ENCODE results near the gene CCNG1. TPM values are rescaled to one million over a fixed set of nuclear protein-coding genes. Genes with fewer than 3 reads are reported as not detected.

CCNG1 gene
- total RNA-seq, 2 donors from 2014 or later, result 85.6 to 101 TPM

DNA sequence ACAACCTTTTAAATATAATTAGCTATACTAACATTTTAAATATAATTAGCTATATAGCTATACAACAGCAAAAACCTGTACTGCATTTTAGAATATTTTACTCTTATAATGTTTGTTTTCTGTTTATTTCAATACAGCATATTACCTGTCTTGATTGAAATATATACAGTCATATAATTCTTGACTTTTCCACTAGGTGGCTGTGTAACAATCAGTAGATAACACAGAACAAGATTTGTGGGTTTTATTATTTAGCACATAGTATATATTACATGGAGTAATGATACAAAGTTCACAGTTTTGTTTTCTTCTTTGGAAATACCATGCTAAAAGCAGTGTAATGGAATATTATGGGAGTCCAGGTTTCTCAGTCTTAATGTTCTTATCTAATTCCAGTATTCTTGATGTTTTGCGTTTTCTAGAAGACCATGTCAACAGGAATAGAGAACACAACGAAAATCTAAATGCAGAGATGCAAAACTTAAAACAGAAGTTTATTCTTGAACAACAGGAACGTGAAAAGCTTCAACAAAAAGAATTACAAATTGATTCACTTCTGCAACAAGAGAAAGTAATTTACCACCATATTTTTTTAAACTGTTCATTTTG, 36.3 kb downstream of the CCNG1 start:
- no peak for DNase-seq (ENCODE audit: low spot score)
- intact Hi-C loops (cut with DNase I), result no loop called here

DNA sequence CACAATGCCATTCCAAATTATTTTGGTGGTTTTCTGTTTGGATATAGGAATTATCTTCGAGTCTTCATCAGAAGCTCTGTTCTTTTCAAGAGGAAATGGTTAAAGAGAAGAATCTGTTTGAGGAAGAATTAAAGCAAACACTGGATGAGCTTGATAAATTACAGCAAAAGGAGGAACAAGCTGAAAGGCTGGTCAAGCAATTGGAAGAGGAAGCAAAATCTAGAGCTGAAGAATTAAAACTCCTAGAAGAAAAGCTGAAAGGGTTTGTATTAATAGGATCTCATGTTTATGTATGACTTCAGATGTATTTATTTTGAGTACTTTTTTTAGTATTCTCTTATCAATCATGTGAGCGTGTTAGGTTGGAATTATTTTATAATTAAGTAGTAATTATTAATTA, 38.0 kb downstream of the CCNG1 start:
- no peak for DNase-seq (ENCODE audit: low spot score)
- intact Hi-C loops (cut with DNase I), result no loop called here

DNA sequence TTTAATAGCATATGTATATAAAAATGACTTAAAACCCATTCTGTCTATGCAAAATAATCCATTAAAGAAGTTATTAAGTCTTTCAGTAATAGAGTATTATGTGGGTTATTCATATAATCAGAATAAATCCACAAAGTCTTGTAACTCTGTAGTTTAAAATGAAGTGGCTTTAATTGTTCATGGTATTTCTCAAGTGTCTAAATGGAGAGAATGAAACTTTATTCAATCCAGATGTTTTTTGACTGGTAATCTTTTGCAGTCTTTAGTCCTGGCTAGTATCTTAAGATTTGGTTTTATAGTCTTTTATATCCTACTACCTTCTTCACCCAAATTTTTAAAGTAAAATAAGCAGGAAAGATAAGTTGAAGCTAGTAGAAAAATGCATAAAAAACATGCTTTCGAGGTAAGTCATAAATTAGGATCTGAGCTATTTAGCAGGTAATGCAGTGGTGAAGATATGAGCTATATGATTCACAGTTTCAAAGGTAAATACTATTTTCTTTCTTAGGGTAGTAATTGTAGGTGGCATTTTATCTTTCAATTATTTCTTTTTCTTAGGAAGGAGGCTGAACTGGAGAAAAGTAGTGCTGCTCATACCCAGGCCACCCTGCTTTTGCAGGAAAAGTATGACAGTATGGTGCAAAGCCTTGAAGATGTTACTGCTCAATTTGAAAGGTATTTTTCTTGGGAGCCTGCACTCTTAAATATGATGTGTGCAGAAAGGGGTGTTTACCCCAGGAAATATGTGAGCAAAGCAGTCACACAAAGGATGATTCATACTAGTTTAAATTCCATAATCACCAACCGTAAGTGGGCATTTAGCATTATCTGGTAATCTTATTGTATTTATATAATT, 41.0 kb downstream of the CCNG1 start:
- intact Hi-C loops (cut with DNase I), result no loop called here
- DNase-seq (ENCODE audit: low spot score), result no peak

DNA sequence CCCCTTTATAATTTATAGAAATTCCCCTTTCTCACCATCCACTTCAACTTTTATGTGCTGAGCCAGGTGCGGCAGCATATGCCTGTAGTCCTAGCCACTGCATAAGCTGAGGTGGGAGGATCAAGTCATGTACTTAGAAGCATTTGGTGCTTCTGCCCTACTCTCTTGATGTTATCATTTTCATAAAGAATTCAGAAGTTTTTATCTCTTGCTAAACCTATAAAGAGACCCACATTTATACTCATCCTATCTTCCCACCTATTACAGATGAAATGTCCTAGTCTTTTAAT, 41.5 kb downstream of the CCNG1 start:
- intact Hi-C loops (cut with DNase I), result no loop called here
- no peak for DNase-seq (ENCODE audit: low spot score)

DNA sequence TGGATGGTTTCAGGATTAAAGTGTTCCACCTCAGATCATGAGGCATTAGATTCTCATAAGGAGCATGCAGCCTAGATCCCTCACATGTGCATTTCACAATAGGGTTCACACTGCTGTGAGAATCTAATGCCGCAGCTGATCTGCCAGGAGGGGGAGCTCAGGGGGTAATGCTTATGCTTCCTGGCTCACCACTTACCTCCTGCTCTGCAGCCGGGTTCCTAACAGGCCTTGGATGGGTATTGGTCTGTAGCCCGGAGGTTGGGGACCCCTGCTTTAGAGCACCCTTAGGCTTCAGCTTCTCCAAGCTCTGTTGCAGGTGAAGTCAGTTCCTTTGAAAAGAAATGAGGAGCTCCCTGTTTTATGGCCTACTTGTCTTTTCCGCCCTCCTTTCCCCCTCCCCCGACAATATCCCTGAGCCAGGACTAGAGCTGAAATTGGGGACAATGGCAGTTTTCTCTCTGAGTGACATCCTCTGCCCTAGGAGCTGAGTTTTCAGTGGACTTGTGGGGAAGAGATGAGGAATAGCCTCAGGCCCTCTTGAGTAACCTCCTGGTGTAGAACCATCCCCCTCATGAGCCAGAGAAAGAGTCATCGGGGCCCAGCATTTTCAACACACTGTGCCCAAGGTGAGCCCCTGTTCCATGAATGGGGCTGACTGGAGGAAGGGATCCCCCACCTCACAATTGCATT, 51.8 kb downstream of the CCNG1 start:
- no peak for DNase-seq (ENCODE audit: low spot score)
- intact Hi-C loops (cut with DNase I), result no loop called here

DNA sequence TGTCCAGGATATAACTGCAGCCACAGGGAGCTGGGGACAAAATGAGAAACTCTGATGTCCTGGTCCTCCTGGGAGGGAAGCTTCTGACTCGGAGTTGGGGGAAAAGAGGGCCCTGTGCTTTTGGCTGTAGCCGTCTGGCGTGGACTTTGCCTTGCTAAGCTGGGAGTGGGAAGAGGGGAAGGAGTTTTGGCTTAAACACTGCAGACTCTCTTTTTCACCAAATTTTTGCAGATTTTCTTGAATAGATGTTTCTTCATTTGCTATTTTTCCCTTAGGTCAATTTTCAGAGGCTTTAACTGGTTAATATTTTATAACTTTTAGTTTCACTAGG, 52.3 kb downstream of the CCNG1 start:
- DNase-seq (ENCODE audit: low spot score), result no peak
- intact Hi-C loops (cut with DNase I), result no loop called here

Other genes starting within 250 kb of the CCNG1 start
- gene NUDCD2, start 22.5 kb downstream of the CCNG1 start, total RNA-seq, result 10 to 100 TPM; 17.8 to 21.6 TPM
- gene HMMR, start 23.0 kb downstream of the CCNG1 start, total RNA-seq, result under 1 TPM; 0.14 to 0.32 TPM
- gene MAT2B, start 68.0 kb downstream of the CCNG1 start, total RNA-seq, result 10 to 100 TPM; 34.7 to 37.6 TPM

Measured in posterior vena cava (tissue), 2 donors.